Testis (tissue), 3 donors: Measurements from ENCODE around the gene CDKN2B. TPM values are rescaled to one million over a fixed set of nuclear protein-coding genes. Genes with fewer than 3 reads are reported as not detected.

ENCODE experiments used
- DNase-seq: peaks from one replicate; pipeline ENCODE4 v3.0.0-alpha.2; 2019
- H3K27ac ChIP-seq, 2 donors: fragments of 200-600 bp; sonication (generic); one replicate each; pipeline ENCODE4 v1.5.1; 2019
- H3K27me3 ChIP-seq: fragments of 200-600 bp; sonication (generic); one replicate; pipeline ENCODE4 v1.5.1; 2019
- H3K36me3 ChIP-seq: fragments of 200-600 bp; sonication (generic); one replicate; pipeline ENCODE4 v1.5.1; 2017; ENCODE audit warnings: low read depth; ENCODE audit errors: missing control alignments
- H3K4me1 ChIP-seq: fragments of 200-600 bp; sonication (generic); one replicate; pipeline ENCODE4 v1.5.1; 2019
- H3K4me3 ChIP-seq, 2 donors: fragments of 200-600 bp; sonication (generic); one replicate each; pipeline ENCODE4 v1.5.1; 2017 to 2019
- H3K9me3 ChIP-seq: fragments of 200-600 bp; sonication (generic); one replicate; pipeline ENCODE4 v1.5.1; 2017
- CTCF ChIP-seq, 3 experiments: fragments of 450-650 bp in 2 of 3; fragments of 200-600 bp in 1 of 3; sonication (generic) in 1 of 3; IDR thresholded peaks; one replicate each; pipeline ENCODE4 v1.5.1; 2016 to 2019; ENCODE audit warnings: antibody characterized with exemption in 3 of 3, mild to moderate bottlenecking in 2 of 3, moderate library complexity in 1 of 3
- POLR2A ChIP-seq: fragments of 450-650 bp; IDR thresholded peaks from one replicate; pipeline ENCODE4 v1.6.1; 2017; ENCODE audit warnings: antibody characterized with exemption, mild to moderate bottlenecking, moderate library complexity
- WGBS, 2 donors: methylation state at CpG; one replicate each; pipeline ENCODE4 v1.1.5; 2018; 5-methylcytosine and 5-hydroxymethylcytosine counted together
- intact Hi-C: fragments of 100-400 bp; cut with DNase I; formaldehyde crosslinking; loops from one replicate; pipeline ENCODE4 v1.15.1; 2023; ENCODE audit warnings: low total_unique reads
- polyA plus RNA-seq: library from polyadenylated mRNA; stranded (reverse); fragments of 350-450 nt; fragmentation: Illumina TruSeq; extraction: RNeasy Lipid Tissue Mini Kit (QIAGEN cat#74804); gene quantifications from one replicate; pipeline ENCODE4 v1.2.3, GENCODE V29; 2014; ENCODE audit warnings: low read depth, low replicate concordance; ENCODE audit not compliant: insufficient read depth
- total RNA-seq, 2 donors: library from RNA; depleted of rRNA; stranded (reverse); fragments of >200 nt; gene quantifications; one replicate each; pipeline ENCODE4 v1.2.3, GENCODE V29; 2016

The CDKN2B gene
- total and polyA plus RNA-seq, 3 donors from 2014 or later: 11.8 to 28.7 (median 17.3) TPM

- H3K4me1 ChIP-seq: no peaks in the 10 kb centered on the region
- TF ChIP-seq POLR2A (no peak), CTCF (IDR thresholded peaks at IDR 0.05) (no peak)
- no peak overlapping the region for H3K4me3 ChIP-seq
- H3K36me3 ChIP-seq: no peaks in the 10 kb centered on the region
- H3K9me3 ChIP-seq: no peaks in the 10 kb centered on the region
- H3K27ac ChIP-seq: no peak overlapping the region
- no peaks in the 10 kb centered on the region for H3K27me3 ChIP-seq
- intact Hi-C loops: no loop called here
- no peak for DNase-seq
- WGBS, 2 donors: 75 to 90% methylated on average over 1 of the region's 1 CpG
Measured at GRCh38 chr9:22030101-22030598, 21.0 kb upstream of the CDKN2B start.

GRCh38 chr9:22029231-22029630 is 20.1 kb upstream of the CDKN2B start:
- H3K27me3 ChIP-seq: no peaks in the 10 kb centered on the region
- no peak overlapping the region for H3K4me3 ChIP-seq
- H3K27ac ChIP-seq: no peak overlapping the region
- intact Hi-C loops: no loop called here
- H3K4me1 ChIP-seq: no peaks in the 10 kb centered on the region
- no peak for TF ChIP-seq POLR2A
- TF ChIP-seq CTCF (IDR thresholded peaks at IDR 0.05): no peak
- WGBS, 2 donors: 77 to 80% methylated on average over 4 of the region's 4 CpGs
- no peaks in the 10 kb centered on the region for H3K36me3 ChIP-seq
- no peaks in the 10 kb centered on the region for H3K9me3 ChIP-seq
- DNase-seq: no peak

- Histone ChIP-seq H3K4me1 (no peaks in the 10 kb centered on the region), H3K4me3 (no peak overlapping the region), H3K9me3 (no peaks in the 10 kb centered on the region), H3K27me3 (no peaks in the 10 kb centered on the region), H3K27ac (no peak overlapping the region), H3K36me3 (no peaks in the 10 kb centered on the region)
- intact Hi-C loops: no loop called here
- DNase-seq: no peak
- TF ChIP-seq CTCF (IDR thresholded peaks at IDR 0.05) (no peak), POLR2A (no peak)
Measured at GRCh38 chr9:22028394-22028793, 19.3 kb upstream of the CDKN2B start.

GRCh38 chr9:22026696-22027095 is 17.6 kb upstream of the CDKN2B start:
- Histone ChIP-seq H3K9me3 (no peaks in the 10 kb centered on the region), H3K36me3 (no peaks in the 10 kb centered on the region), H3K27me3 (no peaks in the 10 kb centered on the region), H3K4me3 (no peak overlapping the region), H3K4me1 (no peaks in the 10 kb centered on the region), H3K27ac (no peak overlapping the region)
- intact Hi-C loops: no loop called here
- 60 to 73% methylated on average over 5 of the region's 6 CpGs for WGBS, 2 donors
- no peak for DNase-seq
- no peak for TF ChIP-seq POLR2A

- intact Hi-C loops: no loop called here
- Histone ChIP-seq H3K4me1 (no peaks in the 10 kb centered on the region), H3K27me3 (no peaks in the 10 kb centered on the region), H3K4me3 (no peak overlapping the region), H3K9me3 (no peaks in the 10 kb centered on the region), H3K36me3 (no peaks in the 10 kb centered on the region), H3K27ac (no peak overlapping the region)
- 93 to 96% methylated on average over 3 of the region's 3 CpGs for WGBS, 2 donors
- no peak for DNase-seq
- TF ChIP-seq CTCF (IDR thresholded peaks at IDR 0.05) (no peak), POLR2A (no peak)
Measured at GRCh38 chr9:22022396-22022795, 13.3 kb upstream of the CDKN2B start.
